Sigmoid colon (tissue), 7 donors: ENCODE results near the gene SLC47A1. TPM values are rescaled to one million over a fixed set of nuclear protein-coding genes. Genes with fewer than 3 reads are reported as not detected.

Experiments
- DNase-seq: peaks from one replicate; pipeline ENCODE4 v3.0.0-alpha.2; 2019
- H3K27ac ChIP-seq, 4 donors: fragments of 200-600 bp; sonication (generic); one replicate each; pipeline ENCODE4 v1.5.1; 2016 to 2019; ENCODE audit warnings: mild to moderate bottlenecking in 1 of 4
- H3K27me3 ChIP-seq, 3 donors: fragments of 200-600 bp; sonication (generic); one replicate each; pipeline ENCODE4 v1.5.1; 2019; ENCODE audit warnings: mild to moderate bottlenecking in 1 of 3
- H3K36me3 ChIP-seq, 4 donors: fragments of 200-600 bp; sonication (generic); one replicate each; pipeline ENCODE4 v1.5.1; 2016 to 2019
- H3K4me1 ChIP-seq, 4 donors: fragments of 200-600 bp; sonication (generic); one replicate each; pipeline ENCODE4 v1.5.1; 2017 to 2019
- H3K4me3 ChIP-seq, 4 donors: fragments of 200-600 bp; sonication (generic); one replicate each; pipeline ENCODE4 v1.5.1; 2017 to 2019; ENCODE audit warnings: mild to moderate bottlenecking in 2 of 4, moderate library complexity in 1 of 4
- H3K9me3 ChIP-seq, 4 donors: fragments of 200-600 bp in 3 of 4; sonication (generic) in 3 of 4; one replicate each; pipeline versions ENCODE4 v1.5.1 to v1.6.1; 2013 to 2019
- CTCF ChIP-seq, 4 experiments: fragments of 450-650 bp in 3 of 4; fragments of 200-600 bp in 1 of 4; IDR thresholded peaks; one replicate each; pipeline ENCODE4 v1.5.1; 2016 to 2019; ENCODE audit warnings: antibody characterized with exemption in 4 of 4, mild to moderate bottlenecking in 3 of 4, moderate library complexity in 2 of 4
- EP300 ChIP-seq, 4 donors: sonication (generic); formaldehyde crosslinking; IDR thresholded peaks; one replicate each; pipeline ENCODE4 v1.6.1; 2017; ENCODE audit warnings: antibody characterized with exemption in 4 of 4
- POLR2A ChIP-seq, 2 donors: fragments of 450-650 bp; IDR thresholded peaks; one replicate each; pipeline ENCODE4 v1.6.1; 2016; ENCODE audit warnings: antibody characterized with exemption in 2 of 2, mild to moderate bottlenecking in 2 of 2, moderate library complexity in 2 of 2
- POLR2AphosphoS5 ChIP-seq, 4 donors: sonication (generic); formaldehyde crosslinking; IDR thresholded peaks; one replicate each; pipeline ENCODE4 v1.6.1; 2017; ENCODE audit warnings: antibody characterized with exemption in 4 of 4
- WGBS, 2 donors: extraction: QIAGEN DNeasy Blood & Tissue Kit; methylation state at CpG; one replicate each; pipeline ENCODE4 v1.1.7; 2013; 5-methylcytosine and 5-hydroxymethylcytosine counted together
- intact Hi-C: fragments of 100-400 bp; cut with DNase I; formaldehyde crosslinking; loops from one replicate; pipeline ENCODE4 v1.15.1; 2023
- polyA plus RNA-seq, 3 donors: library from polyadenylated mRNA; stranded (reverse); fragments of 200-250 nt; gene quantifications; one replicate each; pipeline ENCODE4 v1.2.3, GENCODE V29; 2013
- total RNA-seq, 4 donors: library from RNA; depleted of rRNA; stranded (reverse); fragments of >200 nt; gene quantifications; one replicate each; pipeline ENCODE4 v1.1.0, GENCODE V29; 2016
- donor health status: healthy with polysubstance abuse.
- donor health status: Bipolar disorder and iron deficiency.
- donor health status: healthy.

Gene SLC47A1
- total and polyA plus RNA-seq, 7 donors: 0.82 to 8.2 (median 1.2) TPM

DNA sequence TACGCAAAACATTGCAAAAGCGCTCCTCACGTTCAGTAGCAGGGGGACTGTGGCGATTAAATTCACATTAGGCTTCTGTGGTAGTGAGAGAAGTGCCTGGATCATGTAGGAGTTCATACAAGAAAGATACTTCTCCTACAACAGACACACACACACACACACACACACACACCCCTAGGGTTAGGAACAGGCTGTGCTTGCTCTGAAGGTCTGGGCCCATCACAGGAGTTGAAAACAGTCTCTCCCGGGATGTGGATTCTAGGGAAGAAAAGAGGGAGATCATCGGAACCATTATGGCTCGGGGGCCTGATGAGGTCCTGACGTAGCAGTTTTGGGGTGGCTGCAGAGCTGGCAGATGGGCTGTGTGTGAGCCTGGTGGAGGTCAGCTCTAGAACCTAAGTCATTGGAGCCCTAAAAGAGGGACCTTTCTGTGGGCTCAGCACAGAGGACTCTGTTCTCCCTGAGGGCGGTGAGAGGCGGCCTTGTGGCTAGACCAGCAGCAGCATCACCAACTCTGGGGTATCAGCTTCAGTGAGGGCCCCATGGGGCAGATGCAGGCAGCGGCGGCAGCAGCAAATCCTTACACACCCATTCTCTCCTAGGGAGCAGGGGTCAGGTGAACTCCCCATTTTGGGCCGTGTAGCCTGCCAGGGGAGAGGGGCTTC lies 7.2 kb downstream of the SLC47A1 start:
- no peak for TF ChIP-seq POLR2A (IDR thresholded peaks at IDR 0.05)
- no peak for TF ChIP-seq CTCF (IDR thresholded peaks at IDR 0.05)
- TF ChIP-seq POLR2AphosphoS5 (IDR thresholded peaks at IDR 0.05): no peak
- no peak for TF ChIP-seq EP300 (IDR thresholded peaks at IDR 0.05)

GRCh38 chr17:19541445-19541844 lies 7.8 kb downstream of the SLC47A1 start:
- Histone ChIP-seq H3K4me1 (peaks cover 0 to 5% (median 3%) of the 10 kb centered on the region in 4 donors), H3K27ac (no peak overlapping the region), H3K27me3 (no peaks in the 10 kb centered on the region), H3K4me3 (no peak overlapping the region), H3K9me3 (no peaks in the 10 kb centered on the region), H3K36me3 (no peaks in the 10 kb centered on the region)
- no peak for DNase-seq
- 87 to 89% methylated on average over 6 of the region's 6 CpGs for WGBS, 2 donors
- no peak for TF ChIP-seq POLR2AphosphoS5 (IDR thresholded peaks at IDR 0.05)
- TF ChIP-seq CTCF (IDR thresholded peaks at IDR 0.05): no peak
- TF ChIP-seq EP300 (IDR thresholded peaks at IDR 0.05): no peak
- TF ChIP-seq POLR2A (IDR thresholded peaks at IDR 0.05): no peak
- intact Hi-C loops: no loop called here

More for the DNA sequence above, 7.2 kb downstream of the SLC47A1 start:
- intact Hi-C loops: no loop called here
- no peak overlapping the region for H3K4me3 ChIP-seq
- H3K27me3 ChIP-seq: no peaks in the 10 kb centered on the region
- no peaks in the 10 kb centered on the region for H3K9me3 ChIP-seq
- no peaks in the 10 kb centered on the region for H3K36me3 ChIP-seq
- no peak for DNase-seq
- H3K4me1 ChIP-seq: no peaks in the 10 kb centered on the region
- H3K27ac ChIP-seq: no peak overlapping the region
- 94% methylated on average over 13 of the region's 13 CpGs for WGBS, 2 donors

DNA sequence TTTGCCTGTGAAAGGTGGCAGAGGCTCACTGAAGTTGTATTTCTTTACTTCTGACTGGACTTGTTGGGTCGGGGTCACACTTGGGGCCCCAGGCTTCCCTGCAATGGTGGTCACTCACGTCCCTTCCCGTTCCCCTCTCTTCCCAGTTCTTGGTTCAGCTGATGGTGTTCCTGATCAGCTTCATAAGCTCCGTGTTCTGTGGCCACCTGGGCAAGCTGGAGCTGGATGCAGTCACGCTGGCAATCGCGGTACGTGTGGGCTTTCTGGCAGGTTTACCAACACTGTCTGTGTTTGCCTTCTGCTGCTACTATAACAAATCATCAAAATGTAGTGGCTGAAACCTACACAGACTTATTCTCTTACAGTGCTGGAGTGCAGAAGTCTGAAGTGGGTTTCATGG lies 8.6 kb downstream of the SLC47A1 start:
- 95 to 96% methylated on average over 8 of the region's 8 CpGs for WGBS, 2 donors
- H3K4me1 ChIP-seq: peaks cover 0 to 11% (median 10%) of the 10 kb centered on the region in 4 donors
- H3K9me3 ChIP-seq: no peaks in the 10 kb centered on the region
- H3K27me3 ChIP-seq: no peaks in the 10 kb centered on the region
- TF ChIP-seq CTCF (IDR thresholded peaks at IDR 0.05) (no peak), EP300 (IDR thresholded peaks at IDR 0.05) (no peak), POLR2A (IDR thresholded peaks at IDR 0.05) (no peak), POLR2AphosphoS5 (IDR thresholded peaks at IDR 0.05) (no peak)
- H3K27ac ChIP-seq: no peak overlapping the region
- H3K36me3 ChIP-seq: no peaks in the 10 kb centered on the region
- H3K4me3 ChIP-seq: no peak overlapping the region
- DNase-seq: no peak
- intact Hi-C loops: no loop called here

DNA sequence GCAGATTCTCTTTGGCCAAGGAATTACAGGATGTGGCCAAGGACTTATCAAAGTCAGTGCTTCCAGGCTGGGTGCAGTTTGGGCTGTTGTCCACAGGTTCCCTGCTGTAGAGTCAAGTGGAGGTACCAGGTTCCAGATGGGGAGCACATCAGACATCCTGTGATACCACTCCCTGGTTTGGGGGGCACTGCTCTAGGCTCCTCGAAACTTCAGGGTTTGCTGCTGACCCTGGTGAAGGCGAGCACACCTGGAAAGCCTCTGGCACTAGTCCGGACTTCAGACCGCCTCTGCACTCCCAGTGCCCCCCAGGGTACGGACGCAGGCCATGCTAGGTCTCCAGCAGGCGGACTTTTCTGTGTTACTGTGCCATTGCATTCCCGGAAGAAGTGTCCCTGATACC lies 10.7 kb downstream of the SLC47A1 start:
- no peaks in the 10 kb centered on the region for H3K27me3 ChIP-seq
- peaks cover 0 to 11% (median 10%) of the 10 kb centered on the region in 4 donors for H3K4me1 ChIP-seq
- H3K9me3 ChIP-seq: no peaks in the 10 kb centered on the region
- DNase-seq: no peak
- no peaks in the 10 kb centered on the region for H3K36me3 ChIP-seq
- no peak overlapping the region for H3K27ac ChIP-seq
- intact Hi-C loops: no loop called here
- no peak overlapping the region for H3K4me3 ChIP-seq
- TF ChIP-seq CTCF (IDR thresholded peaks at IDR 0.05): no peak
- no peak for TF ChIP-seq POLR2AphosphoS5 (IDR thresholded peaks at IDR 0.05)
- TF ChIP-seq POLR2A (IDR thresholded peaks at IDR 0.05): no peak
- 96% methylated on average over 8 of the region's 8 CpGs for WGBS, 2 donors
